ENCODE data around the gene LDB1.

DNA sequence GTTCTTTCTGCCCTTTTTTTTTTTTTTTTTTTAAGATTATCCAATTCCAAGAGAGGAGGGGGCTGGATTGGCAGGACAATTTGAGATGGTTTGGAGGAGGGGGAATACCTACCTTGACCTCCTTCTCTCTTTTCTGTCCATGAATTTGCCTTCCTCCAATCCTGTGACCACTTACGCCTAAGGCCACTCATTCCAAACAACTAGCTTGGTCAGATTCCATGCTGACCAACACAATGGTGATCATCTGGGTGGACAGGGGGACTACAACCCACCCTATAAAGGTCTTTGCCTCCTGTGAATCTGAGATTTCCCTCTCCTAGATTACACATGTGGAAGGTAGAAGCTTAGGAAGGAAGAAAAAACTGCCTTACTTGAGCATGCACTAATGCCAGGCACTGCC is 2.3 kb upstream of the LDB1 start:
- TF ChIP-seq, protein P1, sequence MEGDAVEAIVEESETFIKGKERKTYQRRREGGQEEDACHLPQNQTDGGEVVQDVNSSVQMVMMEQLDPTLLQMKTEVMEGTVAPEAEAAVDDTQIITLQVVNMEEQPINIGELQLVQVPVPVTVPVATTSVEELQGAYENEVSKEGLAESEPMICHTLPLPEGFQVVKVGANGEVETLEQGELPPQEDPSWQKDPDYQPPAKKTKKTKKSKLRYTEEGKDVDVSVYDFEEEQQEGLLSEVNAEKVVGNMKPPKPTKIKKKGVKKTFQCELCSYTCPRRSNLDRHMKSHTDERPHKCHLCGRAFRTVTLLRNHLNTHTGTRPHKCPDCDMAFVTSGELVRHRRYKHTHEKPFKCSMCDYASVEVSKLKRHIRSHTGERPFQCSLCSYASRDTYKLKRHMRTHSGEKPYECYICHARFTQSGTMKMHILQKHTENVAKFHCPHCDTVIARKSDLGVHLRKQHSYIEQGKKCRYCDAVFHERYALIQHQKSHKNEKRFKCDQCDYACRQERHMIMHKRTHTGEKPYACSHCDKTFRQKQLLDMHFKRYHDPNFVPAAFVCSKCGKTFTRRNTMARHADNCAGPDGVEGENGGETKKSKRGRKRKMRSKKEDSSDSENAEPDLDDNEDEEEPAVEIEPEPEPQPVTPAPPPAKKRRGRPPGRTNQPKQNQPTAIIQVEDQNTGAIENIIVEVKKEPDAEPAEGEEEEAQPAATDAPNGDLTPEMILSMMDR (IDR thresholded peaks at IDR 0.05; ENCODE audit: low read length): no peak
- TF ChIP-seq EZH2 (IDR thresholded peaks at IDR 0.05; ENCODE audit: borderline replicate concordance, low read length): no peak

Measured in OCI-LY1 (cell line).